ENCODE results near the gene RUVBL2. TPM values are rescaled to one million over a fixed set of nuclear protein-coding genes. Genes with fewer than 3 reads are reported as not detected.

RUVBL2 gene
- total RNA-seq, 1 experiment from 2014 or later: 199 TPM

DNA sequence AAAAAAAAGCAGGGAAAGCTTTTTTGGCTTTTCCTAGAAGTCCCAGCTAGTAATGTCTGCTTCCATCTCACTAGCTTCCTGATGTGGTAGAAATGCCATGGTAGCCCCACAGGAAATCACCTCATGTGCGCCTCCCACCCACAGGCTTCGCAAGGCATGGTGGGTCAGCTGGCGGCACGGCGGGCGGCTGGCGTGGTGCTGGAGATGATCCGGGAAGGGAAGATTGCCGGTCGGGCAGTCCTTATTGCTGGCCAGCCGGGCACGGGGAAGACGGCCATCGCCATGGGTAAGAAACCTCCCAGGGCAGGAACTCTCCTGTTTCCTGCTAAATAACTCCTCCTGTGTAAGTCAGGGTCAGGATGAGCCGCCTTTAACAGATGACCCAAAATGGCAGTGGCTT lies 10.4 kb downstream of the RUVBL2 start:
- Mint-ChIP-seq H3K4me1 (ENCODE audit: low read depth, unreplicated experiment) (no peaks in the 10 kb centered on the region), H3K9me3 (ENCODE audit: low read depth, unreplicated experiment) (no peaks in the 10 kb centered on the region), H3K4me3 (ENCODE audit: low read depth, unreplicated experiment) (no peak overlapping the region), H3K27me3 (ENCODE audit: unreplicated experiment) (no peaks in the 10 kb centered on the region), H3K36me3 (ENCODE audit: insufficient read depth, unreplicated experiment) (peaks cover 70% of the 10 kb centered on the region), H3K27ac (ENCODE audit: unreplicated experiment) (no peak overlapping the region)
- TF ChIP-seq, protein P1, sequence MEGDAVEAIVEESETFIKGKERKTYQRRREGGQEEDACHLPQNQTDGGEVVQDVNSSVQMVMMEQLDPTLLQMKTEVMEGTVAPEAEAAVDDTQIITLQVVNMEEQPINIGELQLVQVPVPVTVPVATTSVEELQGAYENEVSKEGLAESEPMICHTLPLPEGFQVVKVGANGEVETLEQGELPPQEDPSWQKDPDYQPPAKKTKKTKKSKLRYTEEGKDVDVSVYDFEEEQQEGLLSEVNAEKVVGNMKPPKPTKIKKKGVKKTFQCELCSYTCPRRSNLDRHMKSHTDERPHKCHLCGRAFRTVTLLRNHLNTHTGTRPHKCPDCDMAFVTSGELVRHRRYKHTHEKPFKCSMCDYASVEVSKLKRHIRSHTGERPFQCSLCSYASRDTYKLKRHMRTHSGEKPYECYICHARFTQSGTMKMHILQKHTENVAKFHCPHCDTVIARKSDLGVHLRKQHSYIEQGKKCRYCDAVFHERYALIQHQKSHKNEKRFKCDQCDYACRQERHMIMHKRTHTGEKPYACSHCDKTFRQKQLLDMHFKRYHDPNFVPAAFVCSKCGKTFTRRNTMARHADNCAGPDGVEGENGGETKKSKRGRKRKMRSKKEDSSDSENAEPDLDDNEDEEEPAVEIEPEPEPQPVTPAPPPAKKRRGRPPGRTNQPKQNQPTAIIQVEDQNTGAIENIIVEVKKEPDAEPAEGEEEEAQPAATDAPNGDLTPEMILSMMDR (IDR thresholded peaks at IDR 0.05; ENCODE audit: unreplicated experiment): no peak
- no TSS peak for BruUV-seq (replicated peaks)
- intact Hi-C loops (cut with micrococcal nuclease; ENCODE audit: unreplicated experiment): no loop called here
- CTCF ChIA-PET: interaction anchor here (0.6 kb wide), 1 partner anchor 11 kb away, joined by 3 read pairs; the partner anchor contains the start of genes GYS1 and RUVBL2
- no peak for DNase-seq

DNA sequence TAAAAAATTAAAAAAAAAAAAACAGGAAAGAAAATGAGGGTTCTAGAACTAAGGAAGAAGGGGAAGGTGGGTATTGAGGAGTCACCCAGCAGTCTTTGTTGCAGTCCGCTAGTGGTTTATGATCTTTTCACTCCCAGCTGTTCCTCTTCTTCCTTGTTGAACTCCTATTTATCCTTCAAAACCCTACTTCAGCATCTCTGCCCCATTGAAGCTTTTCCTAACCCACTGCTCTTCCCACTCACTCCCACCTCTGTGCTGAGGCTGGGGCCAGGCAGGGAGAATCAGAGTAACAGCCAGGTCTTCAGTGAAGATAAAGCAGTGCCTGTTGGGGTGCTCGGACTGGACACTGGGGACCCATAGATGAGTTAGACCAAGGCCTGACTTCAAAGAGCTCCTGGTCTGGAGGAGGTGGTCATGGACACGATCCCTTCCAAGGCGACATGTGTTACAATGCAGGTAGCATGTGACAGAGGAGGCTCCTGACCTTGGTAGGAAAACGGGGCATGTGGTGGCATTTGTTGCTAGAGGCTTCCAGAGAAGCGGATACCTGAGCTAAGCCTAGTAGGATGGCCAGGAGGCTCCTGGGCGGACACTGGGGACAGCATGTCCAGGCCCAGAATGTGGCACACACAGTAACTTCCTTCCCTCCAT lies 11.4 kb downstream of the RUVBL2 start:
- intact Hi-C loops (cut with micrococcal nuclease; ENCODE audit: unreplicated experiment): no loop called here
- H3K4me1 Mint-ChIP-seq (ENCODE audit: low read depth, unreplicated experiment): no peaks in the 10 kb centered on the region
- CTCF ChIA-PET: no interaction called here
- TF ChIP-seq, protein P1 (IDR thresholded peaks at IDR 0.05; ENCODE audit: unreplicated experiment): no peak
- H3K4me3 Mint-ChIP-seq (ENCODE audit: low read depth, unreplicated experiment): no peak overlapping the region
- H3K36me3 Mint-ChIP-seq (ENCODE audit: insufficient read depth, unreplicated experiment): peaks cover 69% of the 10 kb centered on the region
- no peak overlapping the region for H3K27ac Mint-ChIP-seq (ENCODE audit: unreplicated experiment)
- DNase-seq: no peak
- no peaks in the 10 kb centered on the region for H3K27me3 Mint-ChIP-seq (ENCODE audit: unreplicated experiment)
- BruUV-seq (replicated peaks): TSS peak; percentile 21
- no peaks in the 10 kb centered on the region for H3K9me3 Mint-ChIP-seq (ENCODE audit: low read depth, unreplicated experiment)

DNA sequence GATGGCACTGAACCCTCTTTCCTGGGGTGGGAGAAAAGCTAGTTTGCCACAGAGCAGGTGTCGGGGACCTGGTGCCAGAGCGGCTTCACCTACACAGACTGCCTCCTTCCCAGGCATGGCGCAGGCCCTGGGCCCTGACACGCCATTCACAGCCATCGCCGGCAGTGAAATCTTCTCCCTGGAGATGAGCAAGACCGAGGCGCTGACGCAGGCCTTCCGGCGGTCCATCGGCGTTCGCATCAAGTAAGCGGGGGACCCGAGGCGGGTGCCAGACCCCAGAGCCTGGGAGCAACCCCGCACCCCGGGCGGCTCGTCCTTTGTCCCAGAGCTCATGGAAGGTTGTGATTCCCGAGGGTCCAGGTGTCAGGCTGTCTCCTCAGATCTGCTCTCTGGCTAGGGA lies 13.2 kb downstream of the RUVBL2 start:
- H3K27me3 Mint-ChIP-seq (ENCODE audit: unreplicated experiment): no peaks in the 10 kb centered on the region
- H3K4me1 Mint-ChIP-seq (ENCODE audit: low read depth, unreplicated experiment): no peaks in the 10 kb centered on the region
- peaks cover 74% of the 10 kb centered on the region for H3K36me3 Mint-ChIP-seq (ENCODE audit: insufficient read depth, unreplicated experiment)
- H3K27ac Mint-ChIP-seq (ENCODE audit: unreplicated experiment): no peak overlapping the region
- H3K9me3 Mint-ChIP-seq (ENCODE audit: low read depth, unreplicated experiment): no peaks in the 10 kb centered on the region
- TF ChIP-seq, protein P1 (IDR thresholded peaks at IDR 0.05; ENCODE audit: unreplicated experiment): no peak
- BruUV-seq (replicated peaks): no TSS peak
- CTCF ChIA-PET: no interaction called here
- intact Hi-C loops (cut with micrococcal nuclease; ENCODE audit: unreplicated experiment): no loop called here
- DNase-seq: no peak
- H3K4me3 Mint-ChIP-seq (ENCODE audit: low read depth, unreplicated experiment): no peak overlapping the region

DNA sequence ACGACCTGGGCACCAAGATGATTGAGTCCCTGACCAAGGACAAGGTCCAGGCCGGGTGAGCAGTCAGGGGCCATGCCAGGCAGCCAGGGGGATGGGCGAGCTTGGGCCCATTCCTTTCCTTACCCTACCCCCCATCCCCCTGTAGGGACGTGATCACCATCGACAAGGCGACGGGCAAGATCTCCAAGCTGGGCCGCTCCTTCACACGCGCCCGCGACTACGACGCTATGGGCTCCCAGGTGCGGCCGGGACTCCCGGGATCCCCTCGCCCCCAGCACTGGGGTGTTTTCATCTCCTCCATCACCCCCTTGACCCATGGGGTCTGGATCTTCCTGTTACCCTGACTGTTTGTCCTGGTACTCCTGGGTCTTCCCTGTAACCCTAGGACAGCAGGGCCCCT lies 16.1 kb downstream of the RUVBL2 start:
- Mint-ChIP-seq H3K4me1 (ENCODE audit: low read depth, unreplicated experiment) (no peaks in the 10 kb centered on the region), H3K27ac (ENCODE audit: unreplicated experiment) (no peak overlapping the region), H3K4me3 (ENCODE audit: low read depth, unreplicated experiment) (no peak overlapping the region), H3K27me3 (ENCODE audit: unreplicated experiment) (no peaks in the 10 kb centered on the region), H3K9me3 (ENCODE audit: low read depth, unreplicated experiment) (no peaks in the 10 kb centered on the region), H3K36me3 (ENCODE audit: insufficient read depth, unreplicated experiment) (peaks cover 69% of the 10 kb centered on the region)
- CTCF ChIA-PET: interaction anchor here (1.2 to 1.5 kb wide), 2 partner anchors 10 to 189 kb away, joined by 3 read pairs; no protein-coding TSS in a partner anchor
- DNase-seq: no peak
- intact Hi-C loops (cut with micrococcal nuclease; ENCODE audit: unreplicated experiment): no loop called here
- no TSS peak for BruUV-seq (replicated peaks)
- TF ChIP-seq, protein P1 (IDR thresholded peaks at IDR 0.05; ENCODE audit: unreplicated experiment): no peak

Measured in Calu3 (cell line).